Measurements from ENCODE around the gene TPST1. TPM values are rescaled to one million over a fixed set of nuclear protein-coding genes. Genes with fewer than 3 reads are reported as not detected.

Gene TPST1
- total RNA-seq, 1 experiment from 2014 or later = 29.0 TPM

GRCh38 chr7:66297579-66297978, 92.4 kb downstream of the TPST1 start:
- ATAC-seq (no peak), DNase-seq (ENCODE audit: low read depth, low spot score) (no peak)
- no peak for TF ChIP-seq POLR2AphosphoS5 (IDR thresholded peaks at IDR 0.05; ENCODE audit: low read depth, low read length)
- no peak for TF ChIP-seq REST (IDR thresholded peaks at IDR 0.05; ENCODE audit: insufficient read depth in 1 of 2, low read depth in 2 of 2, low read length in 1 of 2)
- TF ChIP-seq, protein P1, sequence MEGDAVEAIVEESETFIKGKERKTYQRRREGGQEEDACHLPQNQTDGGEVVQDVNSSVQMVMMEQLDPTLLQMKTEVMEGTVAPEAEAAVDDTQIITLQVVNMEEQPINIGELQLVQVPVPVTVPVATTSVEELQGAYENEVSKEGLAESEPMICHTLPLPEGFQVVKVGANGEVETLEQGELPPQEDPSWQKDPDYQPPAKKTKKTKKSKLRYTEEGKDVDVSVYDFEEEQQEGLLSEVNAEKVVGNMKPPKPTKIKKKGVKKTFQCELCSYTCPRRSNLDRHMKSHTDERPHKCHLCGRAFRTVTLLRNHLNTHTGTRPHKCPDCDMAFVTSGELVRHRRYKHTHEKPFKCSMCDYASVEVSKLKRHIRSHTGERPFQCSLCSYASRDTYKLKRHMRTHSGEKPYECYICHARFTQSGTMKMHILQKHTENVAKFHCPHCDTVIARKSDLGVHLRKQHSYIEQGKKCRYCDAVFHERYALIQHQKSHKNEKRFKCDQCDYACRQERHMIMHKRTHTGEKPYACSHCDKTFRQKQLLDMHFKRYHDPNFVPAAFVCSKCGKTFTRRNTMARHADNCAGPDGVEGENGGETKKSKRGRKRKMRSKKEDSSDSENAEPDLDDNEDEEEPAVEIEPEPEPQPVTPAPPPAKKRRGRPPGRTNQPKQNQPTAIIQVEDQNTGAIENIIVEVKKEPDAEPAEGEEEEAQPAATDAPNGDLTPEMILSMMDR (IDR thresholded peaks at IDR 0.05) = no peak
- no peak for TF ChIP-seq TCF7L2 (IDR thresholded peaks at IDR 0.05; ENCODE audit: low read depth, low read length)
- no peak for TF ChIP-seq SIN3A (IDR thresholded peaks at IDR 0.05; ENCODE audit: borderline replicate concordance, insufficient read depth, low read depth, low read length)
- in situ Hi-C loops (cut with HindIII; ENCODE audit: low pct_unique_long_range_greater_than_20kb, low sequenced_read_pairs) = no loop called here
- intact Hi-C loops (cut with micrococcal nuclease; ENCODE audit: unreplicated experiment) = no loop called here
- CTCF ChIA-PET = no interaction called here
- Histone ChIP-seq H3K27ac (ENCODE audit: low read length) (no peak overlapping the region), H3K36me3 (ENCODE audit: control insufficient read depth, insufficient read depth, low read length) (no peaks in the 10 kb centered on the region), H3K4me3 (ENCODE audit: low read depth in 2 of 2, low read length in 2 of 2) (no peak overlapping the region), H3K9me3 (ENCODE audit: control insufficient read depth, insufficient read depth, low read depth, low read length) (peaks cover 20% of the 10 kb centered on the region), H3K27me3 (ENCODE audit: control insufficient read depth, insufficient read depth, low read length) (no peaks in the 10 kb centered on the region), H3K4me1 (ENCODE audit: control insufficient read depth, insufficient read depth, low read length) (no peaks in the 10 kb centered on the region)
- BruUV-seq (replicated peaks) = no TSS peak
- POLR2A ChIA-PET = interaction anchor here (0.5 kb wide), 1 partner anchor 955 kb away, joined by 15 read pairs; no protein-coding TSS in a partner anchor

GRCh38 chr7:66301249-66301648, 96.1 kb downstream of the TPST1 start:
- Histone ChIP-seq H3K27me3 (ENCODE audit: control insufficient read depth, insufficient read depth, low read length) (no peaks in the 10 kb centered on the region), H3K4me3 (ENCODE audit: low read depth in 2 of 2, low read length in 2 of 2) (no peak overlapping the region), H3K27ac (ENCODE audit: low read length) (no peak overlapping the region), H3K36me3 (ENCODE audit: control insufficient read depth, insufficient read depth, low read length) (no peaks in the 10 kb centered on the region), H3K4me1 (ENCODE audit: control insufficient read depth, insufficient read depth, low read length) (peaks cover 9% of the 10 kb centered on the region; the same call in 1 of the 2 replicates), H3K9me3 (ENCODE audit: control insufficient read depth, insufficient read depth, low read depth, low read length) (peaks cover 20% of the 10 kb centered on the region)
- in situ Hi-C loops (cut with HindIII; ENCODE audit: low pct_unique_long_range_greater_than_20kb, low sequenced_read_pairs) = no loop called here
- DNase-seq (ENCODE audit: low read depth, low spot score) (no peak), ATAC-seq (no peak)
- CTCF ChIA-PET = no interaction called here
- POLR2A ChIA-PET = interaction anchor here (0.6 kb wide), 1 partner anchor 89 kb away, joined by 3 read pairs; no protein-coding TSS in a partner anchor
- TF ChIP-seq REST (IDR thresholded peaks at IDR 0.05; ENCODE audit: insufficient read depth in 1 of 2, low read depth in 2 of 2, low read length in 1 of 2) = no peak
- no peak for TF ChIP-seq TCF7L2 (IDR thresholded peaks at IDR 0.05; ENCODE audit: low read depth, low read length)
- no peak for TF ChIP-seq POLR2AphosphoS5 (IDR thresholded peaks at IDR 0.05; ENCODE audit: low read depth, low read length)
- TF ChIP-seq, protein P1 (IDR thresholded peaks at IDR 0.05) = no peak
- TF ChIP-seq SIN3A (IDR thresholded peaks at IDR 0.05; ENCODE audit: borderline replicate concordance, insufficient read depth, low read depth, low read length) = no peak
- BruUV-seq (replicated peaks) = no TSS peak
- intact Hi-C loops (cut with micrococcal nuclease; ENCODE audit: unreplicated experiment) = no loop called here
